ENCODE data around the gene RNASEL. TPM values are rescaled to one million over a fixed set of nuclear protein-coding genes. Genes with fewer than 3 reads are reported as not detected.

The RNASEL gene
- polyA plus RNA-seq, 1 of the 3 experiments (the other 2 are of a cell fraction) = not detected

DNA sequence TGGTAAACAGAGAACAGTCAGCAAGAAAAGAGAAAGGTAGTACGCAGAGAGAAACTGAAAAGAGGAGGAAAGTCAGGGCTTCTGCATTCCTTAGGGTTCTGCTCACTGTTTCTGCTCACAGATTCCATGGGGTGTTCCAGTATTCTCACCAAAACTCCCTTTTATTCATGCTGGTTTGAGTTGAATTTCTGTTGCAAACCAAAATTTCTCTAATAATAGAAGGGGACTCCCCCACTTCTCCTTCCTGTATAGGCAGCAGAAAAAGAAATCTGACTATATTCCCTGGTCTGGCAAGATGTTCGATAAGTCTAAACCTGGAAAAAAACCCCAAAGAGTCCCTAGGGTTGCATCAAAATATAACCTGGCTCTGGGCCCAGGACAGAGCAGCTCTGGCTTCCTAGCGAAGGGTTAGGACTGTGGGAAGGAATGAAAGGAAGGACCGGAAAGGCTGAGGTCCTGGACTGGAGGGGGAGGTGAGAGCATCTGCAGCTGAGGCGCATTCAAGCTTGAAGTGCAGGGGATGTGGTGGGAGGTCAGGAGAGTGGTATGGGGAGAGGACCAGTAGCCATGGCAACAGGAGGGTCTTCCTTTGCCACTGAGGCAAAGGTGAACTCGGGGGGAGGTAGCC, 34.0 kb upstream of the RNASEL start (continued):
- TF ChIP-seq, protein P1, sequence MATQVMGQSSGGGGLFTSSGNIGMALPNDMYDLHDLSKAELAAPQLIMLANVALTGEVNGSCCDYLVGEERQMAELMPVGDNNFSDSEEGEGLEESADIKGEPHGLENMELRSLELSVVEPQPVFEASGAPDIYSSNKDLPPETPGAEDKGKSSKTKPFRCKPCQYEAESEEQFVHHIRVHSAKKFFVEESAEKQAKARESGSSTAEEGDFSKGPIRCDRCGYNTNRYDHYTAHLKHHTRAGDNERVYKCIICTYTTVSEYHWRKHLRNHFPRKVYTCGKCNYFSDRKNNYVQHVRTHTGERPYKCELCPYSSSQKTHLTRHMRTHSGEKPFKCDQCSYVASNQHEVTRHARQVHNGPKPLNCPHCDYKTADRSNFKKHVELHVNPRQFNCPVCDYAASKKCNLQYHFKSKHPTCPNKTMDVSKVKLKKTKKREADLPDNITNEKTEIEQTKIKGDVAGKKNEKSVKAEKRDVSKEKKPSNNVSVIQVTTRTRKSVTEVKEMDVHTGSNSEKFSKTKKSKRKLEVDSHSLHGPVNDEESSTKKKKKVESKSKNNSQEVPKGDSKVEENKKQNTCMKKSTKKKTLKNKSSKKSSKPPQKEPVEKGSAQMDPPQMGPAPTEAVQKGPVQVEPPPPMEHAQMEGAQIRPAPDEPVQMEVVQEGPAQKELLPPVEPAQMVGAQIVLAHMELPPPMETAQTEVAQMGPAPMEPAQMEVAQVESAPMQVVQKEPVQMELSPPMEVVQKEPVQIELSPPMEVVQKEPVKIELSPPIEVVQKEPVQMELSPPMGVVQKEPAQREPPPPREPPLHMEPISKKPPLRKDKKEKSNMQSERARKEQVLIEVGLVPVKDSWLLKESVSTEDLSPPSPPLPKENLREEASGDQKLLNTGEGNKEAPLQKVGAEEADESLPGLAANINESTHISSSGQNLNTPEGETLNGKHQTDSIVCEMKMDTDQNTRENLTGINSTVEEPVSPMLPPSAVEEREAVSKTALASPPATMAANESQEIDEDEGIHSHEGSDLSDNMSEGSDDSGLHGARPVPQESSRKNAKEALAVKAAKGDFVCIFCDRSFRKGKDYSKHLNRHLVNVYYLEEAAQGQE (IDR thresholded peaks at IDR 0.05; ENCODE audit: low read depth, low read length) = no peak

DNA sequence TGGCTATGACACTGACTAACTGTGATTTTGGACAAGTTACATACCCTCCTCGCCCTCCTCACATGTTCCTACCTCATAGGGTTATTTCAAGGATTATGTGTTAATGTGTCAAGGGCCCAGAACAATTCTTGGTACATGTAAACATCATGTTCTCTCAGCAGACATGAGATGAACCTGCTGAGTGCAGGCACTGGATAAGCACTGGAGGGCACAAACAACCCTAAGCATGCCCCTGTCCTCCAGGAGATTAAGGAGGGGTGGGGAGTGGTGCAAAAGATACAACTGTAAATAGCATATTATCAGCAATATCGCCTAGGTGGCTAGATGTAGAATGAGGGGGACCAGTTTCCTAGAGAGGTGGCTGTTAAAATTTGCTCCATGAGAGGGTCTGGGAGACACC, 32.9 kb upstream of the RNASEL start:
- Histone ChIP-seq H3K79me2 (ENCODE audit: insufficient read depth) (no peaks in the 10 kb centered on the region), H4K20me1 (ENCODE audit: insufficient read depth) (no peaks in the 10 kb centered on the region), H3K36me3 (replicated peaks in 1 of 2; ENCODE audit: control insufficient read depth in 1 of 2, insufficient read depth in 2 of 2, low read length in 1 of 2) (no peaks in the 10 kb centered on the region), H3K4me1 (ENCODE audit: control insufficient read depth in 1 of 2, insufficient read depth in 2 of 2, low read depth in 1 of 2, low read length in 1 of 2) (peaks cover 6 to 17% of the 10 kb centered on the region in 2 experiments), H3K9me2 (no peaks in the 10 kb centered on the region), H3K9me3 (0 out of 2 replicates have a peak, but pooled peaks cover 3% of the 10 kb centered on the region), H3K9ac (no peak overlapping the region), H3K4me3 (ENCODE audit: low read depth in 2 of 2, low read length in 1 of 2) (no peak overlapping the region), H3F3A (replicated peaks; ENCODE audit: insufficient read depth) (peaks cover 3% of the 10 kb centered on the region), H3K27me3 (ENCODE audit: insufficient read depth) (no peaks in the 10 kb centered on the region), H3K27ac (ENCODE audit: low read depth in 2 of 2, low read length in 1 of 2) (no peak overlapping the region), H2AFZ (ENCODE audit: low read depth) (no peak overlapping the region), H3K4me2 (no peak overlapping the region)
- ChIA-PET CTCF (no interaction called here), POLR2A (no interaction called here)
- TF ChIP-seq MXI1 (IDR thresholded peaks at IDR 0.05; ENCODE audit: low read depth, low read length) (no peak), RAD21 (IDR thresholded peaks at IDR 0.05; ENCODE audit: low read length) (no peak), POLR2AphosphoS5 (IDR thresholded peaks at IDR 0.05; ENCODE audit: low read depth, low read length) (no peak), GABPA (IDR thresholded peaks at IDR 0.05; ENCODE audit: low read depth) (no peak), JUND (IDR thresholded peaks at IDR 0.05) (no peak), EP300 (IDR thresholded peaks at IDR 0.05; ENCODE audit: borderline replicate concordance in 1 of 2, low read depth in 1 of 2, low read length in 1 of 2) (no peak), NRF1 (IDR thresholded peaks at IDR 0.05; ENCODE audit: low read depth, low read length) (no peak), RFX5 (IDR thresholded peaks at IDR 0.05; ENCODE audit: low read length) (no peak), NFIC (IDR thresholded peaks at IDR 0.05; ENCODE audit: borderline replicate concordance) (no peak), FOSL2 (IDR thresholded peaks at IDR 0.05; ENCODE audit: borderline replicate concordance, low read depth) (no peak), TAF1 (IDR thresholded peaks at IDR 0.05; ENCODE audit: borderline replicate concordance, low read depth, low read length) (no peak), ELF1 (IDR thresholded peaks at IDR 0.05) (no peak)
- TF ChIP-seq, protein P2, sequence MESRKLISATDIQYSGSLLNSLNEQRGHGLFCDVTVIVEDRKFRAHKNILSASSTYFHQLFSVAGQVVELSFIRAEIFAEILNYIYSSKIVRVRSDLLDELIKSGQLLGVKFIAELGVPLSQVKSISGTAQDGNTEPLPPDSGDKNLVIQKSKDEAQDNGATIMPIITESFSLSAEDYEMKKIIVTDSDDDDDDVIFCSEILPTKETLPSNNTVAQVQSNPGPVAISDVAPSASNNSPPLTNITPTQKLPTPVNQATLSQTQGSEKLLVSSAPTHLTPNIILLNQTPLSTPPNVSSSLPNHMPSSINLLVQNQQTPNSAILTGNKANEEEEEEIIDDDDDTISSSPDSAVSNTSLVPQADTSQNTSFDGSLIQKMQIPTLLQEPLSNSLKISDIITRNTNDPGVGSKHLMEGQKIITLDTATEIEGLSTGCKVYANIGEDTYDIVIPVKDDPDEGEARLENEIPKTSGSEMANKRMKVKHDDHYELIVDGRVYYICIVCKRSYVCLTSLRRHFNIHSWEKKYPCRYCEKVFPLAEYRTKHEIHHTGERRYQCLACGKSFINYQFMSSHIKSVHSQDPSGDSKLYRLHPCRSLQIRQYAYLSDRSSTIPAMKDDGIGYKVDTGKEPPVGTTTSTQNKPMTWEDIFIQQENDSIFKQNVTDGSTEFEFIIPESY (IDR thresholded peaks at IDR 0.05; ENCODE audit: borderline replicate concordance, low read depth) = no peak
- TF ChIP-seq, protein P1 (IDR thresholded peaks at IDR 0.05; ENCODE audit: low read depth, low read length) = no peak
- TF ChIP-seq, protein P3, sequence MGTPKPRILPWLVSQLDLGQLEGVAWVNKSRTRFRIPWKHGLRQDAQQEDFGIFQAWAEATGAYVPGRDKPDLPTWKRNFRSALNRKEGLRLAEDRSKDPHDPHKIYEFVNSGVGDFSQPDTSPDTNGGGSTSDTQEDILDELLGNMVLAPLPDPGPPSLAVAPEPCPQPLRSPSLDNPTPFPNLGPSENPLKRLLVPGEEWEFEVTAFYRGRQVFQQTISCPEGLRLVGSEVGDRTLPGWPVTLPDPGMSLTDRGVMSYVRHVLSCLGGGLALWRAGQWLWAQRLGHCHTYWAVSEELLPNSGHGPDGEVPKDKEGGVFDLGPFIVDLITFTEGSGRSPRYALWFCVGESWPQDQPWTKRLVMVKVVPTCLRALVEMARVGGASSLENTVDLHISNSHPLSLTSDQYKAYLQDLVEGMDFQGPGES (IDR thresholded peaks at IDR 0.05; ENCODE audit: low read depth, low read length) = no peak
- TF ChIP-seq, protein P4, sequence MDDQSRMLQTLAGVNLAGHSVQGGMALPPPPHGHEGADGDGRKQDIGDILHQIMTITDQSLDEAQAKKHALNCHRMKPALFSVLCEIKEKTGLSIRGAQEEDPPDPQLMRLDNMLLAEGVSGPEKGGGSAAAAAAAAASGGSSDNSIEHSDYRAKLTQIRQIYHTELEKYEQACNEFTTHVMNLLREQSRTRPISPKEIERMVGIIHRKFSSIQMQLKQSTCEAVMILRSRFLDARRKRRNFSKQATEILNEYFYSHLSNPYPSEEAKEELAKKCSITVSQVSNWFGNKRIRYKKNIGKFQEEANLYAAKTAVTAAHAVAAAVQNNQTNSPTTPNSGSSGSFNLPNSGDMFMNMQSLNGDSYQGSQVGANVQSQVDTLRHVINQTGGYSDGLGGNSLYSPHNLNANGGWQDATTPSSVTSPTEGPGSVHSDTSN (IDR thresholded peaks at IDR 0.05) = no peak
- TF ChIP-seq, protein P5, sequence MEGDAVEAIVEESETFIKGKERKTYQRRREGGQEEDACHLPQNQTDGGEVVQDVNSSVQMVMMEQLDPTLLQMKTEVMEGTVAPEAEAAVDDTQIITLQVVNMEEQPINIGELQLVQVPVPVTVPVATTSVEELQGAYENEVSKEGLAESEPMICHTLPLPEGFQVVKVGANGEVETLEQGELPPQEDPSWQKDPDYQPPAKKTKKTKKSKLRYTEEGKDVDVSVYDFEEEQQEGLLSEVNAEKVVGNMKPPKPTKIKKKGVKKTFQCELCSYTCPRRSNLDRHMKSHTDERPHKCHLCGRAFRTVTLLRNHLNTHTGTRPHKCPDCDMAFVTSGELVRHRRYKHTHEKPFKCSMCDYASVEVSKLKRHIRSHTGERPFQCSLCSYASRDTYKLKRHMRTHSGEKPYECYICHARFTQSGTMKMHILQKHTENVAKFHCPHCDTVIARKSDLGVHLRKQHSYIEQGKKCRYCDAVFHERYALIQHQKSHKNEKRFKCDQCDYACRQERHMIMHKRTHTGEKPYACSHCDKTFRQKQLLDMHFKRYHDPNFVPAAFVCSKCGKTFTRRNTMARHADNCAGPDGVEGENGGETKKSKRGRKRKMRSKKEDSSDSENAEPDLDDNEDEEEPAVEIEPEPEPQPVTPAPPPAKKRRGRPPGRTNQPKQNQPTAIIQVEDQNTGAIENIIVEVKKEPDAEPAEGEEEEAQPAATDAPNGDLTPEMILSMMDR (IDR thresholded peaks at IDR 0.05) = no peak
- no peak for DNase-seq
- WGBS (ENCODE audit: low lambda C conversion rate) = 46% methylated on average over 2 of the region's 2 CpGs
